H1 (cell line): ENCODE results near the gene CALCOCO2.

ENCODE experiments used
- CEBPB ChIP-seq: IDR thresholded peaks from 2 replicates; pipeline ENCODE4 v1.6.1; 2012; ENCODE audit warnings: low read depth, low read length
- CHD1 ChIP-seq: IDR thresholded peaks from 2 replicates; pipeline ENCODE4 v1.6.1; 2012; ENCODE audit warnings: low read depth, low read length, improper control_type of control experiment
- FOSL1 ChIP-seq: IDR thresholded peaks from 2 replicates; pipeline ENCODE4 v1.6.1; 2011; ENCODE audit warnings: mild to moderate bottlenecking, low read depth, low read length, moderate library complexity; ENCODE audit not compliant: insufficient read depth
- GTF2F1 ChIP-seq: IDR thresholded peaks from 2 replicates; pipeline ENCODE4 v1.6.1; 2012; ENCODE audit warnings: low read depth, low read length, improper control_type of control experiment, borderline replicate concordance
- NRF1 ChIP-seq: IDR thresholded peaks from 2 replicates; pipeline ENCODE4 v1.6.1; 2011; ENCODE audit warnings: mild to moderate bottlenecking, low read depth, low read length, improper control_type of control experiment
- RAD21 ChIP-seq, 2 experiments: IDR thresholded peaks in 1 of 2; conservative IDR thresholded peaks in 1 of 2; 2 replicates each; pipeline ENCODE4 v1.6.1; 2011; ENCODE audit warnings: low read depth in 2 of 2, low read length in 2 of 2, improper control_type of control experiment in 1 of 2, inconsistent platforms in 1 of 2, mild to moderate bottlenecking in 1 of 2, moderate library complexity in 1 of 2
- TAF1 ChIP-seq: IDR thresholded peaks from 2 replicates; pipeline ENCODE4 v1.6.1; 2011; ENCODE audit warnings: mild to moderate bottlenecking, low read depth, low read length
- YY1 ChIP-seq: IDR thresholded peaks from 2 replicates; pipeline ENCODE4 v1.6.1; 2011; ENCODE audit warnings: low read depth, mild to moderate bottlenecking, low read length
- TF ChIP-seq, protein P1 (sequence below), 3 experiments: IDR thresholded peaks; 1 replicate in 2 of 3; 2 replicates in 1 of 3; pipeline versions ENCODE4 v1.5.1 to v1.6.1; 2011; ENCODE audit warnings: low read length in 3 of 3, mild to moderate bottlenecking in 3 of 3, inconsistent platforms in 2 of 3, low read depth in 1 of 3, moderate library complexity in 1 of 3; ENCODE audit not compliant: insufficient read depth in 1 of 3; ENCODE audit errors: control extremely low read depth in 1 of 3
- TF ChIP-seq, protein P2 (sequence below): IDR thresholded peaks from 2 replicates; pipeline ENCODE4 v1.6.1; 2011; ENCODE audit warnings: low read depth, mild to moderate bottlenecking, low read length; ENCODE audit not compliant: insufficient read depth

DNA sequence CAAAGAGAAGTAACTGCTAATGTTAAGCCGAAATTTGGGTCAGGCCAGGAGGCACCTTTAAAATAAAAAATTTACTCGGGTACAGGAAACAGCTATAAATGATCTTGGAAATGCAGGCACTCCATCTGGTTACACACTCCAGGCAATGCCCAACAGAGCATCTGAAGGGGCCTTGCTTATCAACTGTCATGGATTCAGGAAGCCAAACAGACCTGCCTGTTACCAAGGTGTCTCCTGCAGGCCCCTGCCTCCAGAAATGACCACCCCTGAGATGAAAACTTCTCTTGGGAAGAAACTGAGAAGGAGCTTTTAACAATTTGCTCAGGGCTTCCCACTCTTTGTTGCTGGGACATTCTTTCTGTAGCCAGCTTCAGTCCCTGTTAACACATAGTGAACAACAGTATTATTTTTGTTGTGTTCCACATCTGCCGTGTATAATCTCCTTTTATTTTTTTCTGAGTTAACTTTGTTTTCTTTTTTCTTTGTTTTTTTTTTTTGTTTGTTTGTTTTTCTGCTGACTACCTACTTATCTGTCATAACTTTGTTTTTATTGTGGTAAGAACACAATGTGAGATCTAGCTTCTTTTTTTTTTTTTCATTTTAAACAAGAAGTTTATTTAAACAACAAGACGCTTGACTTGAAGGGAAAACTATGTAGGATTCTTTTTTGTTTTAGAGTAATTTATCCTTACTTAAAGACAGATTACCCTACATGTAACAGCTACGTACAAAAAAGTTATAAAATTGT, 43.0 kb downstream of the CALCOCO2 start:
- TF ChIP-seq RAD21 (IDR thresholded peaks at IDR 0.05 in 1 of 2, conservative IDR thresholded peaks at IDR 0.05 in 1 of 2; ENCODE audit: low read depth in 2 of 2, low read length in 2 of 2) (no peak), FOSL1 (no peak), NRF1 (no peak), GTF2F1 (no peak), YY1 (no peak), TAF1 (no peak), CHD1 (no peak), CEBPB (no peak)
- TF ChIP-seq, protein P1, sequence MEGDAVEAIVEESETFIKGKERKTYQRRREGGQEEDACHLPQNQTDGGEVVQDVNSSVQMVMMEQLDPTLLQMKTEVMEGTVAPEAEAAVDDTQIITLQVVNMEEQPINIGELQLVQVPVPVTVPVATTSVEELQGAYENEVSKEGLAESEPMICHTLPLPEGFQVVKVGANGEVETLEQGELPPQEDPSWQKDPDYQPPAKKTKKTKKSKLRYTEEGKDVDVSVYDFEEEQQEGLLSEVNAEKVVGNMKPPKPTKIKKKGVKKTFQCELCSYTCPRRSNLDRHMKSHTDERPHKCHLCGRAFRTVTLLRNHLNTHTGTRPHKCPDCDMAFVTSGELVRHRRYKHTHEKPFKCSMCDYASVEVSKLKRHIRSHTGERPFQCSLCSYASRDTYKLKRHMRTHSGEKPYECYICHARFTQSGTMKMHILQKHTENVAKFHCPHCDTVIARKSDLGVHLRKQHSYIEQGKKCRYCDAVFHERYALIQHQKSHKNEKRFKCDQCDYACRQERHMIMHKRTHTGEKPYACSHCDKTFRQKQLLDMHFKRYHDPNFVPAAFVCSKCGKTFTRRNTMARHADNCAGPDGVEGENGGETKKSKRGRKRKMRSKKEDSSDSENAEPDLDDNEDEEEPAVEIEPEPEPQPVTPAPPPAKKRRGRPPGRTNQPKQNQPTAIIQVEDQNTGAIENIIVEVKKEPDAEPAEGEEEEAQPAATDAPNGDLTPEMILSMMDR (IDR thresholded peaks at IDR 0.05; ENCODE audit: control extremely low read depth in 1 of 3, insufficient read depth in 1 of 3, low read depth in 1 of 3, low read length in 3 of 3) = no peak
- TF ChIP-seq, protein P2, sequence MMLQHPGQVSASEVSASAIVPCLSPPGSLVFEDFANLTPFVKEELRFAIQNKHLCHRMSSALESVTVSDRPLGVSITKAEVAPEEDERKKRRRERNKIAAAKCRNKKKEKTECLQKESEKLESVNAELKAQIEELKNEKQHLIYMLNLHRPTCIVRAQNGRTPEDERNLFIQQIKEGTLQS = no peak
